NCI-H2227 treated with DMSO at 0.1 percent for 48 hours (cell line): ENCODE data around the gene RPL27A.

Source experiments
- DNase-seq: peaks from one replicate; lab custom pipeline; 2025; lab: John Stamatoyannopoulos, UW

Gene RPL27A

DNA sequence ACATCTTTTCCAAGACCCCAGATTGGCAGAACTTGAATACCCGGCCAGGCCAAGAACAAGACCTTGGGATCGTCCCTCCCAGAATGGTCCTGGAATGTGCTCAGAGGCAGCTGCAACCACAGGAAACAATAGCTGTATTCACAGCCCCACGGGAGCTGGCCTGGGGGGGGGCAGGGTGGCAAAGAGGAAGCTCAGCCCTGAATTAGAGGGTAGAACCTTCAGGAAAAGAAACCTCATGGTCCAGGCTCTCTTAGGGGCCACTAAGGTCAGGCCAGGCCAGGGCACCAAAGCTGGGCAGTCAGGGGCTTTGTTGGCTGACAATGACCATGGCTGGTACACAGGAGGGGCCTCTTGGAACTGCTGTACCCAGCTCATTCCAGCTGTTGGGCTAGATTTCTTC is 17.3 kb downstream of the RPL27A start:
- no peak for DNase-seq

DNA sequence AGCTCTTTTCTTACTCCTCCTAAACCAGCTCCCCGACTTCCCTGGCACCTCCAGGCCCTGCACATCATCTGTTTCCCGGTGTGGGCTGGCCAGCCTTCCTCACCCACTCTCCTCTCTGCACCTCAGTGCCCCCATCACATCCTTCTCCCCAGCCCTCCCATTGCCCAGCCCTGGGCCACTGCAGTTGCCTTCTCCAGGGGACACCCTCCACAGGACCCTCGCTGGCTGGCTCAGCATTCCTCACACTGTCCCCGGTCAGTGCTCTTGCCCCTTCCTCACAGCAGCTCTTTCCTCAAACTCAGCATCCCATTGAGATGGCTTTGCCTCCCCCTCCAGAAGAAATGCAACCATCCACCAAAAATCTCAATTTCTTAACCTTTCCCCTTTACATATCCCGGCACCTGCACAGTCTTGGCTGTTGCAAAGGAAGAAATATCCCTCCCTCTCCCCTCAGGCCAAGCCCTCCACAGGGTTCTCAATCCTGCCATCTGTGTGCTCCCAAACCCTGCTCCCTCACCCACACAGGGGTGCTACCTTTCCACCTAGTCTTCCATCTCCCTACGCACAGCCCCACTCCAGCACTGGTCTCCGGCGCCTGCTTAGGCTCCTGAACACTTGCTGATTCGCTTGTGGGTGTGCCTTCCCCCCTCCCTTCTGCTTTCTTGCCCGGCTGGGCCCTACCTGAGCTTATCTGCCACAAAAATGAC is 19.5 kb downstream of the RPL27A start:
- DNase-seq = no peak

DNA sequence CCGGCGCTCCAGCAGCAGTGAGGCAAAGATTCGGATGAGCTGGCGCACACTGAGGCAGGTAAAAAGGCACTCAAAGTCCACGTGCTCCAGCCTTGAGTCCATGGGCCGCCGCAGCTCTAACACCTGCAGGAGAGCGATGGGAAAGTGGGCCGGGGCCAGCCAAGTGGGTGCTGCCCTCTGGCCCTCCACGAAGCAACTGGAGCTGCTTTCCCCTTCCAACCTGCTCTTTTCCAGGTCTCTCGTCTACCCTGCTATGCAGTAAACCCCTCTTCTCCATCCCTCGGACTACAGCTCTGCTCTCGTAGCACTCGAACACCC is 20.0 kb downstream of the RPL27A start:
- no peak for DNase-seq

DNA sequence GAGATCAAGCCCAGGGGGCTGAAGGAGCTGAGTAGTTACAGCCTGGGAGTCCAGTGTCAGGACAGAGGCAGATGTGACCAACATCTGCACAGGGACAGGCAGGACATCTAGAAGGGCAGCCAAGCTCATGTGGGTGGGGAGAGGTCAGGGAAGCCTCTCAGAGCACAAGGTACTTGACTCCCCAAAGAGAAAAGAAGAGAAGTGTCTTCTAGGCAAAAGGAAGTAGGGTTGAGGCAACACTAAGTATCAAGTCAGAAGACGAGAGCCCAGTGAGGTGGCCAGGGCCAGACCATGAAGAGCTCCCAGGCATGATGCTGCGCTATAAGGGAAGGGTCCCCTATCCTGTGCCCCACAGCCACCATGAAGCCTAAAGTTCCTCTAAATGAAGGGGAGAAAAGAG is 21.5 kb downstream of the RPL27A start:
- DNase-seq = no peak

DNA sequence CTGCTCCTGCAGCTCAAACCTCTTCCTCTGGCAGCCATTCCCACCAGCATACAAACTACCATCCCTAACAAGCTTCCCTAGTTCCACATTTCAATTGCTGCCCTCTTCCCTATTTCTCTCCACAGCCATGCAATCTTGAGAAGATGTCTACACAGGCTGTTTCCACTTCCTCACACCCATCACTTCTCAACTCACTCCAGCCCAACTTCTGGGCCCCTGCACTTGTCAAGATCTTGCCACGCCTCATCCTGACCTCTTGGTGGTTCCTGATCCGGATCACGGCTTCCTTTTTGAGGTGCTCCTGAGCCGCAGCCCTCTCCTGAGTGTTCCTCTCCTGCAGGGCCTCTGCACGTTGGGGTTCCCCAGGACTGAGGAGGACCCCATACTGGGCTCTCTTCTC is 22.6 kb downstream of the RPL27A start:
- no peak for DNase-seq

- no peak for DNase-seq
These were observed 24.3 kb downstream of the RPL27A start for GRCh38 chr11:8706673-8707432.

GRCh38 chr11:8707541-8708191 is 25.1 kb downstream of the RPL27A start:
- no peak for DNase-seq

- DNase-seq = no peak
These were observed 26.5 kb downstream of the RPL27A start for GRCh38 chr11:8709002-8709672.

DNA sequence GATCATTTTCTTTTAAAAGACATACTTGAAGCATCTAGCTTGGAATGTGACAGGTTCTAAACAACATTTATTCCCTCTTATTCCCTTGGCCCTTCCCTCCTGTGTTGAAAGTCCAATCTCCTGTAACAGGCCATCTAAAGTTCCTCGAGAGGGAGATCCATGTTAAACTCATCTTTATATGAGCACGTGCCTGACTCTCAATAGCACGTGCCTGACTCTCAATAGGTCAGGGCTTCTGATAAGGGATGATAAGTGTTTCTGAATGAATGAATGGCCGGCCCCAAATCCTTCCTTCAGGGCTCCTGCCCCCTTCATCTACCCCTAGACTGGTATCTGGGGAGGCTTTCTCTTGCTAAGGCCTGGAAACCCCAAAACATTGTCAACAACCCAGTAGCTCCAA is 27.2 kb downstream of the RPL27A start:
- no peak for DNase-seq

GRCh38 chr11:8711895-8712442 is 29.4 kb downstream of the RPL27A start:
- no peak for DNase-seq

DNA sequence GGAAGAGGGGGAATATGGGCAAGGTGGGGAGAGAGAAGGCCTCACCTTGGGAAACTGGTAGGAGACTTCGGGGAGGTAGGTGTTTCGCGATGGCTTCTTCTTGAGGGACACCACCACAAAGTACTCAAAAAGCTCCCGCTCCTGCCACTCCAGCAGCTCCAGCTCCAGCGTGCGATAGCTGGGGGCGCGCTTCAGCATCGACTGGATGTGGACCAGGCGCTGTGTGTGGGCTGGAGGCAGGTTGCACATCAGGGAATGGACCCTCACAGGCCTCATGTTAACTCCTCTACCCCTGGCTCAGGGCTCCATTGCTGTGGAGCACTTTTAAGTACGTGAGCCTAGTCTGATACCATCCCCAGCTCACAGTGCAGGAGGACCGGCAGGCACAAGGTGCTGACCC is 29.9 kb downstream of the RPL27A start:
- no peak for DNase-seq

- DNase-seq = no peak
These were observed 31.3 kb downstream of the RPL27A start for GRCh38 chr11:8713760-8714454.

DNA sequence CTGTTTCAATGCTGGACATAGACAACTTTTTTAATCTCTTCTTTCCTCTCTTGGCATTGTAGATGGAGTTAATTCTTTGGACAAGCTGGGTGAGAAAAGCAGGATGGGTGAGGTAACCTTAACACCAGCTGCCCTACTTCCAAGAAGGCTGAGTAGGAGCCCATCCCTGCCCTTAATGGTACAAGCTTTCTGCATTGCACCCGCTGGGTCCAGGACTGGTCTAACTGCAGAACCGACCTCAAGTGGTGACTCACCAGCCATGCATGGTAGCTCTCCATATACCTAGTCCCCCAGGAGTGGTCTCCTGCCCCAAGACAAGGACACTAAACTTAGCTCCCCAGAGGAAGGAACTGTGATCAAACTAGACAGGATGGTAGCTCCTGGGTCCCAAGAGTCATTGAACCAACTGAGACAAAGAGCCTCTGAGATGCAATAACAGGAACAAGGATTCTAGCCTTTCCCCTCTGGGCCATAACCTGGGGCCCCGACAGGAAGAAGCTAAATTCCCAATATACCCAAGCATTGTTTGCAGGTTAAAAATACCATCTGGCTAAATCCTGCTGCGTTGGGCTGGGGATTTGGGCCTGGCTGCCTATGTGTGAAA is 32.1 kb downstream of the RPL27A start:
- DNase-seq = no peak

GRCh38 chr11:8715501-8715900 is 32.9 kb downstream of the RPL27A start:
- no peak for DNase-seq

GRCh38 chr11:8717544-8717875 is 34.9 kb downstream of the RPL27A start:
- DNase-seq = no peak

DNA sequence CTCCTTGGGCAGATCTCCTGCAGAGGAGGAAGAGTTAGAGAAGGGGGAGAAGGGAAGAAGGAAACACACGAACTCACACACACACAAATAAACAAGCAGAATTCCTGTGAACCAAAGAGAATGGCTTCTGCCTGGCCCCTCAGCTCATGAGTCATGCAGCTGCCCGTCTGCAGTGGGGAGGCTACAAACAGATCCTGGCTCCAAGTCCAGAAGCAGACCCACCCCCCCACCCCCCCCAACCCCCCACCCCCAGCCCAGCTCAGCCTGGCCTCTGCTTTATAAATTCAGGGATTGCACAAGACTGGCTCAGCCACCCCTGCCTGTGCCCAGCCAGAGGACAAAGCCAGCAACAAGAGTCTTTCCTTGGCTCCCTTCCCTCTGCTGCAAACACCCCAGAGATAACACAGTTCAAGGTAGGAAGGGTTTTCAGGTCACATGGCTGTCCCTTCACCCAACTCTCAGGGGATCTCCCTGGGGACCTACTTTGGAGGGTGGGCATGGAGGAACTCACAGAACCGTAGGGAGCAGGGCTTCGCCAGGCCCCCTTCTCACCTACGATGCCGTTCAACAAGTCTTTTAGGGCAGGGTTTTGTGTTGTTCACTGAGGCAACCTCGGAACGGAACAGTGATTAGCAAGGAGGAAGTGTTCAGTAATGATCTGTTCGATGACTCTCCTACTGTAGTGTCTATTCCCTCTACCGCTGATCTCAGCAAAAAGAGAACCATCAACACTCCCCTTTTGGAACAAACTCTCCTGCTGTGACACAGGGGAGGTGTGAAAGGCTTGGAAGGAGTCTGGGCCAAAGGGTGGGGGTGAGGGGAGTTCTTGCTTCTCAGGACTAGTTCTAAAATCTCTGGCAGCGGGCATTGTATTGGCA is 35.5 kb downstream of the RPL27A start:
- DNase-seq = no peak

DNA sequence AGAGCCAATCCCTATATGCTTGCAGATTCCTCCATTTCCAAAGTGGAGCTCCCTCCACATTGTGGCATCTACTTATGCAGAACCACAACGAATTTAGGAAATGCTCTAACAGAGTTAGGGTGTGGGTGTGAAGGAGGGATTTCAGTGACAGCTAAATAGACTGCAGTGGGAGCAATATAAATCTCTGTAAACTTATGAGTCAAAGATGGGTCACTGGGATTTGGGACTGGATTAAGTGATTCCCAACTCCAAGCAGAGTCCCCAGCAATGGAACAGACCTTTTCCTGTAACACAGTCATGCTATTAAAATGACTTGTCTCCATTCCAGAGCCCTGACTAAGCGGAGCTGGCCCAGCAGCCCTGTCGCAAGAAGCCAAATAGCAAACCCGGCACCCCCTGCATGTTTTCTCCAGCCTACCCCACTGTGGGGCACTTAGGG is 36.6 kb downstream of the RPL27A start:
- no peak for DNase-seq

DNA sequence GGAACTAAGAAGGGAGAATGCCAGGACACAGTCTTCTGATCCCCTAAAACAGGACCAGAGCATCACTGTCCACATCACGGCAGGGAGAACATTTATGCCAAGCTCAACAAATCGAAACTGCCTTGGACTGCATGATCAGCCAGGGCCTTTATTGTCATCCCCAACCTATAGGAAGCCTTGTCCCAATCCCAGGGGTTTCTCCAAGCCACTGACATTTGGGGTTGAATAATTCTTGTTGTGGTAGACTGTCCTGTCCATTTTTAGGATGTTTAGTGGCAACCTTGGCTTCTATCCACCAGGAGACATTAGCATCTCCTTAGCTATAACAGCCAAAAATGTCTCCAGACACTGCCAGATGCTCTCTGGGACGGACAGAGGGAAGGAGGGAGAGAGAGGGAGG is 37.1 kb downstream of the RPL27A start:
- no peak for DNase-seq

GRCh38 chr11:8720352-8720751 is 37.8 kb downstream of the RPL27A start:
- DNase-seq = no peak

GRCh38 chr11:8720868-8721608 is 38.4 kb downstream of the RPL27A start:
- DNase-seq = no peak
